OCI-LY3 (cell line): ENCODE results near the gene ITGB6.

ENCODE experiments used
- H2AFZ ChIP-seq: fragments of 200-600, 300-600 bp; shearing (Covaris generic); 2 replicates; pipeline ENCODE4 v1.6.0; 2014; ENCODE audit warnings: antibody characterized with exemption, low read depth, low read length
- H3K27ac ChIP-seq: fragments of 200-600, 300-600 bp; sonication (generic); 2 replicates; pipeline ENCODE4 v1.5.1; 2014; ENCODE audit warnings: mild to moderate bottlenecking, low read length, moderate library complexity, mixed read lengths
- H3K27me3 ChIP-seq: fragments of 200-600, 300-600 bp; sonication (generic); 2 replicates; pipeline ENCODE4 v1.6.1; 2014; ENCODE audit warnings: low read depth, low read length, mixed read lengths
- H3K36me3 ChIP-seq: fragments of 200-600, 300-600 bp; sonication (generic); replicated peaks from 2 replicates; pipeline ENCODE3; 2014; ENCODE audit warnings: low read depth, low read length, mixed read lengths
- H3K4me1 ChIP-seq: fragments of 300-600, 200-600 bp; sonication (generic); 2 replicates; pipeline ENCODE4 v1.6.1; 2014; ENCODE audit warnings: low read length, mixed read lengths
- H3K4me2 ChIP-seq: fragments of 200-600, 300-600 bp; sonication (generic); 2 replicates; pipeline ENCODE4 v1.6.1; 2014; ENCODE audit warnings: low read length, mixed read lengths
- H3K4me3 ChIP-seq: fragments of 300-600, 200-600 bp; sonication (generic); 2 replicates; pipeline ENCODE4 v1.5.1; 2014; ENCODE audit warnings: antibody characterized with exemption, mild to moderate bottlenecking, low read length, moderate library complexity
- H3K79me2 ChIP-seq: fragments of 300-600, 200-600 bp; shearing (Covaris generic); 2 replicates; pipeline ENCODE4 v1.6.1; 2014; ENCODE audit warnings: mild to moderate bottlenecking, low read length, mixed read lengths
- H3K9ac ChIP-seq: fragments of 300-600, 200-600 bp; shearing (Covaris generic); 2 replicates; pipeline ENCODE4 v1.6.0; 2014; ENCODE audit warnings: mild to moderate bottlenecking, low read length, moderate library complexity
- H3K9me3 ChIP-seq: fragments of 200-600, 300-600 bp; shearing (Covaris generic); 2 replicates; pipeline ENCODE4 v1.6.1; 2014; ENCODE audit warnings: low read length, mixed read lengths; ENCODE audit not compliant: insufficient read depth
- H4K20me1 ChIP-seq: fragments of 200-600, 300-600 bp; sonication (generic); 2 replicates; pipeline ENCODE4 v1.6.1; 2016; ENCODE audit warnings: low read length, mixed read lengths; ENCODE audit not compliant: insufficient read depth
- CTCF ChIP-seq: fragments of 200-600, 300-600 bp; sonication (generic); IDR thresholded peaks from 2 replicates; pipeline ENCODE4 v1.5.1; 2014; ENCODE audit warnings: antibody characterized with exemption, low read length, low read depth
- EZH2phosphoT487 ChIP-seq: fragments of 200-600 bp; shearing (Covaris generic); IDR thresholded peaks from 2 replicates; pipeline ENCODE4 v1.6.1; 2018; ENCODE audit warnings: antibody characterized with exemption, mixed run types, low read depth

The ITGB6 gene

GRCh38 chr2:160145471-160145870 lies 54.6 kb downstream of the ITGB6 start:
- no peaks in the 10 kb centered on the region for H3K79me2 ChIP-seq
- H3K9ac ChIP-seq, result no peak overlapping the region
- no peaks in the 10 kb centered on the region for H3K9me3 ChIP-seq
- no peak overlapping the region for H3K27ac ChIP-seq
- no peaks in the 10 kb centered on the region for H3K4me1 ChIP-seq
- no peak overlapping the region for H3K4me3 ChIP-seq
- no peak overlapping the region for H3K4me2 ChIP-seq
- no peaks in the 10 kb centered on the region for H3K36me3 ChIP-seq
- H4K20me1 ChIP-seq, result no peaks in the 10 kb centered on the region
- no peak overlapping the region for H2AFZ ChIP-seq
- H3K27me3 ChIP-seq, result peaks cover 9% of the 10 kb centered on the region
- TF ChIP-seq CTCF (no peak), EZH2phosphoT487 (no peak)

GRCh38 chr2:160144280-160144990 lies 55.6 kb downstream of the ITGB6 start:
- no peak overlapping the region for H3K4me3 ChIP-seq
- no peaks in the 10 kb centered on the region for H4K20me1 ChIP-seq

GRCh38 chr2:160142472-160142871 lies 57.6 kb downstream of the ITGB6 start:
- no peak overlapping the region for H2AFZ ChIP-seq
- H3K27me3 ChIP-seq, result peaks cover 14% of the 10 kb centered on the region
- TF ChIP-seq CTCF (no peak), EZH2phosphoT487 (no peak)
- no peaks in the 10 kb centered on the region for H3K4me1 ChIP-seq
- H4K20me1 ChIP-seq, result no peaks in the 10 kb centered on the region
- no peaks in the 10 kb centered on the region for H3K9me3 ChIP-seq
- H3K4me2 ChIP-seq, result no peak overlapping the region
- no peaks in the 10 kb centered on the region for H3K36me3 ChIP-seq
- no peak overlapping the region for H3K9ac ChIP-seq
- no peak overlapping the region for H3K27ac ChIP-seq
- H3K4me3 ChIP-seq, result no peak overlapping the region
- H3K79me2 ChIP-seq, result no peaks in the 10 kb centered on the region

More at GRCh38 chr2:160144280-160144990, 55.6 kb downstream of the ITGB6 start:
- Histone ChIP-seq H3K9me3 (no peaks in the 10 kb centered on the region), H3K4me2 (no peak overlapping the region), H3K79me2 (no peaks in the 10 kb centered on the region), H3K36me3 (no peaks in the 10 kb centered on the region), H3K9ac (no peak overlapping the region), H3K27ac (no peak overlapping the region), H2AFZ (no peak overlapping the region), H3K4me1 (no peaks in the 10 kb centered on the region), H3K27me3 (peaks cover 13% of the 10 kb centered on the region)
- TF ChIP-seq EZH2phosphoT487, result no peak
- TF ChIP-seq CTCF, result no peak

- Histone ChIP-seq H3K4me3 (no peak overlapping the region), H3K79me2 (no peaks in the 10 kb centered on the region), H3K4me1 (no peaks in the 10 kb centered on the region), H3K9me3 (no peaks in the 10 kb centered on the region), H3K4me2 (no peak overlapping the region), H3K27me3 (peaks cover 14% of the 10 kb centered on the region), H2AFZ (no peak overlapping the region), H3K27ac (no peak overlapping the region), H3K9ac (no peak overlapping the region), H4K20me1 (no peaks in the 10 kb centered on the region), H3K36me3 (no peaks in the 10 kb centered on the region)
- TF ChIP-seq CTCF, result no peak
- TF ChIP-seq EZH2phosphoT487, result no peak
Measured at GRCh38 chr2:160141912-160142311, 58.2 kb downstream of the ITGB6 start.
